Measurements from ENCODE around the gene PISD. TPM values are rescaled to one million over a fixed set of nuclear protein-coding genes. Genes with fewer than 3 reads are reported as not detected.

The PISD gene
- total RNA-seq, 1 experiment from 2014 or later = 22.4 TPM

GRCh38 chr22:31575190-31575589, 86.8 kb downstream of the PISD start:
- DNase-seq (ENCODE audit: low read depth in 1 of 2, low spot score in 2 of 2) = no peak

GRCh38 chr22:31574055-31574670, 87.9 kb downstream of the PISD start:
- Histone ChIP-seq H3K4me1 (replicated peaks) (no peaks in the 10 kb centered on the region), H3K36me3 (peaks cover 23% of the 10 kb centered on the region), H3K27ac (no peak overlapping the region), H3K9me3 (replicated peaks) (no peaks in the 10 kb centered on the region), H3K4me3 (no peak overlapping the region), H3K27me3 (replicated peaks) (no peaks in the 10 kb centered on the region)
- DNase-seq (ENCODE audit: low read depth in 1 of 2, low spot score in 2 of 2) = no peak

More at GRCh38 chr22:31575190-31575589, 86.8 kb downstream of the PISD start:
- H3K27ac ChIP-seq = no peak overlapping the region
- no peaks in the 10 kb centered on the region for H3K27me3 ChIP-seq (replicated peaks)
- no peak overlapping the region for H3K4me3 ChIP-seq
- no peaks in the 10 kb centered on the region for H3K4me1 ChIP-seq (replicated peaks)
- peaks cover 23% of the 10 kb centered on the region for H3K36me3 ChIP-seq
- H3K9me3 ChIP-seq (replicated peaks) = no peaks in the 10 kb centered on the region

GRCh38 chr22:31572939-31573338, 89.1 kb downstream of the PISD start:
- H3K27ac ChIP-seq = no peak overlapping the region
- no peak for DNase-seq (ENCODE audit: low read depth in 1 of 2, low spot score in 2 of 2)

GRCh38 chr22:31569126-31569525, 92.9 kb downstream of the PISD start:
- Histone ChIP-seq H3K9me3 (replicated peaks) (no peaks in the 10 kb centered on the region), H3K4me1 (replicated peaks) (no peaks in the 10 kb centered on the region), H3K36me3 (peaks cover 3% of the 10 kb centered on the region; the same call in 1 of the 2 replicates), H3K27me3 (replicated peaks) (no peaks in the 10 kb centered on the region), H3K4me3 (no peak overlapping the region), H3K27ac (no peak overlapping the region)
- DNase-seq (ENCODE audit: low read depth in 1 of 2, low spot score in 2 of 2) = no peak

More at GRCh38 chr22:31572939-31573338, 89.1 kb downstream of the PISD start:
- Histone ChIP-seq H3K27me3 (replicated peaks) (no peaks in the 10 kb centered on the region), H3K4me1 (replicated peaks) (no peaks in the 10 kb centered on the region), H3K36me3 (peaks cover 16% of the 10 kb centered on the region), H3K4me3 (no peak overlapping the region), H3K9me3 (replicated peaks) (no peaks in the 10 kb centered on the region)

Other genes with a start within 250 kb of the PISD start
- 6.1 and 14.8 TPM in 2 replicates for gene EIF4ENIF1, start 172.4 kb downstream of the PISD start, total RNA-seq (2014; rRNA removed; shearing (Covaris generic))
- gene SFI1, start 165.7 kb downstream of the PISD start, total RNA-seq (2014; rRNA removed; shearing (Covaris generic)) = 8.5 and 11.0 TPM in 2 replicates
- 14.2 and 20.8 TPM in 2 replicates for gene PRR14L, start 87.9 kb upstream of the PISD start, total RNA-seq (2014; rRNA removed; shearing (Covaris generic))
- 6.5 and 11.9 TPM in 2 replicates for gene DEPDC5, start 91.8 kb upstream of the PISD start, total RNA-seq (2014; rRNA removed; shearing (Covaris generic))

Measured in SJSA1 (cell line).